Ishikawa (cell line): ENCODE measurements around the gene PREX1.

Source experiments
- CEBPB ChIP-seq: IDR thresholded peaks from 2 replicates; pipeline ENCODE4 v1.6.1; 2012
- CREB1 ChIP-seq: IDR thresholded peaks from 2 replicates; pipeline ENCODE4 v1.6.1; 2012; ENCODE audit warnings: low read depth
- EGR1 ChIP-seq: IDR thresholded peaks from 2 replicates; pipeline ENCODE4 v1.6.1; 2012
- EP300 ChIP-seq: IDR thresholded peaks from 2 replicates; pipeline ENCODE4 v1.6.1; 2012; ENCODE audit warnings: borderline replicate concordance
- FOXM1 ChIP-seq: IDR thresholded peaks from 2 replicates; pipeline ENCODE4 v1.6.1; 2012; ENCODE audit warnings: low read depth, borderline replicate concordance
- MAX ChIP-seq: IDR thresholded peaks from 2 replicates; pipeline ENCODE4 v1.6.1; 2012
- NFIC ChIP-seq: IDR thresholded peaks from 2 replicates; pipeline ENCODE4 v1.6.1; 2012
- RAD21 ChIP-seq: IDR thresholded peaks from 2 replicates; pipeline ENCODE4 v1.6.1; 2012; ENCODE audit warnings: low read depth
- REST ChIP-seq: IDR thresholded peaks from 2 replicates; pipeline ENCODE4 v1.6.1; 2012; ENCODE audit warnings: low read depth, mild to moderate bottlenecking
- TAF1 ChIP-seq: IDR thresholded peaks from 2 replicates; pipeline ENCODE4 v1.6.1; 2012; ENCODE audit warnings: low read depth, mild to moderate bottlenecking
- TCF12 ChIP-seq: IDR thresholded peaks from 2 replicates; pipeline ENCODE4 v1.6.1; 2012; ENCODE audit warnings: low read depth
- TEAD4 ChIP-seq: IDR thresholded peaks from 2 replicates; pipeline ENCODE4 v1.6.1; 2012
- USF1 ChIP-seq: IDR thresholded peaks from 2 replicates; pipeline ENCODE4 v1.6.1; 2012
- YY1 ChIP-seq: IDR thresholded peaks from 2 replicates; pipeline ENCODE4 v1.6.1; 2012; ENCODE audit warnings: low read depth
- ZBTB7A ChIP-seq: IDR thresholded peaks from 2 replicates; pipeline ENCODE4 v1.6.1; 2012; ENCODE audit warnings: low read depth

Gene PREX1

GRCh38 chr20:48635361-48635760, 192.4 kb downstream of the PREX1 start:
- no peak for TF ChIP-seq TAF1

- no peak for TF ChIP-seq USF1
- no peak for TF ChIP-seq EP300
- no peak for TF ChIP-seq ZBTB7A
- TF ChIP-seq FOXM1 = no peak
Observed at GRCh38 chr20:48634641-48635040, 193.2 kb downstream of the PREX1 start.

GRCh38 chr20:48633620-48634257, 194.1 kb downstream of the PREX1 start:
- TF ChIP-seq RAD21 = no peak
- no peak for TF ChIP-seq USF1
- TF ChIP-seq CREB1 = no peak
- TF ChIP-seq CEBPB = no peak
- TF ChIP-seq TEAD4 = no peak
- TF ChIP-seq REST = no peak
- TF ChIP-seq EP300 = no peak
- no peak for TF ChIP-seq ZBTB7A
- no peak for TF ChIP-seq FOXM1
- TF ChIP-seq NFIC = no peak
- TF ChIP-seq EGR1 = no peak
- no peak for TF ChIP-seq TAF1
- no peak for TF ChIP-seq MAX
- no peak for TF ChIP-seq YY1
- no peak for TF ChIP-seq TCF12

GRCh38 chr20:48632825-48633619, 194.8 kb downstream of the PREX1 start:
- TF ChIP-seq MAX = no peak
- TF ChIP-seq USF1 = no peak
- no peak for TF ChIP-seq FOXM1
- no peak for TF ChIP-seq TEAD4
- no peak for TF ChIP-seq REST
- no peak for TF ChIP-seq NFIC
- no peak for TF ChIP-seq RAD21
- TF ChIP-seq YY1 = no peak
- TF ChIP-seq TAF1 = no peak
- TF ChIP-seq EP300 = no peak
- no peak for TF ChIP-seq EGR1
- TF ChIP-seq ZBTB7A = no peak
- no peak for TF ChIP-seq CEBPB
- TF ChIP-seq CREB1 = no peak
- no peak for TF ChIP-seq TCF12

- TF ChIP-seq REST = no peak
- no peak for TF ChIP-seq EGR1
- no peak for TF ChIP-seq TEAD4
- no peak for TF ChIP-seq NFIC
- no peak for TF ChIP-seq CEBPB
- no peak for TF ChIP-seq YY1
- TF ChIP-seq EP300 = no peak
- TF ChIP-seq MAX = no peak
- no peak for TF ChIP-seq RAD21
- TF ChIP-seq TCF12 = no peak
- no peak for TF ChIP-seq ZBTB7A
- TF ChIP-seq TAF1 = no peak
- no peak for TF ChIP-seq USF1
- no peak for TF ChIP-seq CREB1
- no peak for TF ChIP-seq FOXM1
Observed at GRCh38 chr20:48632017-48632824, 195.6 kb downstream of the PREX1 start.
